ENCODE data around the gene QTRT2.

The QTRT2 gene

GRCh38 chr3:114056130-114057010 is at the start of gene QTRT2, which contains the start of gene CCDC191:
QTRT2 (plus strand) TSS chr3:114056737; CDS start chr3:114065258, 8,521 bp downstream.
CCDC191 (minus strand) TSS chr3:114056526; CDS start chr3:114056466, 60 bp downstream.
- peak; percentile 99 for DNase-seq (ENCODE audit: low spot score)

- no peak for DNase-seq (ENCODE audit: low spot score)
Measured at GRCh38 chr3:114011059-114011797, 45.3 kb upstream of the QTRT2 start.

- no peak for DNase-seq (ENCODE audit: low spot score)
Measured at GRCh38 chr3:114014211-114014610, 42.3 kb upstream of the QTRT2 start.

- DNase-seq (ENCODE audit: low spot score) = no peak
Measured at GRCh38 chr3:114019486-114019885, 37.1 kb upstream of the QTRT2 start.

GRCh38 chr3:114020907-114021306 is 35.6 kb upstream of the QTRT2 start:
- no peak for DNase-seq (ENCODE audit: low spot score)

- no peak for DNase-seq (ENCODE audit: low spot score)
Measured at GRCh38 chr3:114022145-114022802, 34.3 kb upstream of the QTRT2 start.

- DNase-seq (ENCODE audit: low spot score) = no peak
Measured at GRCh38 chr3:114025451-114025850, 31.1 kb upstream of the QTRT2 start.

- DNase-seq (ENCODE audit: low spot score) = no peak
Measured at GRCh38 chr3:114026331-114026730, 30.2 kb upstream of the QTRT2 start.

- no peak for DNase-seq (ENCODE audit: low spot score)
Measured at GRCh38 chr3:114033721-114034120, 22.8 kb upstream of the QTRT2 start.

- no peak for DNase-seq (ENCODE audit: low spot score)
Measured at GRCh38 chr3:114034211-114034610, 22.3 kb upstream of the QTRT2 start.

- DNase-seq (ENCODE audit: low spot score) = no peak
Measured at GRCh38 chr3:114034787-114035545, 21.6 kb upstream of the QTRT2 start.

- DNase-seq (ENCODE audit: low spot score) = no peak
Measured at GRCh38 chr3:114035896-114036295, 20.6 kb upstream of the QTRT2 start.

GRCh38 chr3:114043205-114043604 is 13.3 kb upstream of the QTRT2 start:
- DNase-seq (ENCODE audit: low spot score) = no peak

GRCh38 chr3:114052216-114052615 is 4.3 kb upstream of the QTRT2 start:
- DNase-seq (ENCODE audit: low spot score) = no peak

- no peak for DNase-seq (ENCODE audit: low spot score)
Measured at GRCh38 chr3:114057011-114057347, 442 bp downstream of the QTRT2 start.

- DNase-seq (ENCODE audit: low spot score) = no peak
Measured at GRCh38 chr3:114058646-114059045, 2.1 kb downstream of the QTRT2 start.

- DNase-seq (ENCODE audit: low spot score) = no peak
Measured at GRCh38 chr3:114060906-114061655, 4.5 kb downstream of the QTRT2 start.

- no peak for DNase-seq (ENCODE audit: low spot score)
Measured at GRCh38 chr3:114067804-114068203, 11.3 kb downstream of the QTRT2 start.

- no peak for DNase-seq (ENCODE audit: low spot score)
Measured at GRCh38 chr3:114068336-114068735, 11.8 kb downstream of the QTRT2 start.

- no peak for DNase-seq (ENCODE audit: low spot score)
Measured at GRCh38 chr3:114071786-114072185, 15.2 kb downstream of the QTRT2 start.

- DNase-seq (ENCODE audit: low spot score) = no peak
Measured at GRCh38 chr3:114076711-114077110, 20.2 kb downstream of the QTRT2 start.

Data from globus pallidus (tissue), 1 donor.